ENCODE measurements around the gene BSDC1.
"Not testable (repeated sequence)": the region's sequence is repeated elsewhere in the genome, so short reads cannot be mapped to it uniquely, and the experiment has no call there.

The BSDC1 gene

GRCh38 chr1:32394141-32394889, at the start of gene BSDC1:
TSS of gene BSDC1 (minus strand) at chr1:32394441. CDS start at chr1:32394414, 27 bp downstream.
- peak; percentile 99 for DNase-seq (ENCODE audit: low spot score)

GRCh38 chr1:32441467-32441866, 47.2 kb upstream of the BSDC1 start:
- not testable (repeated sequence) for DNase-seq (ENCODE audit: low spot score)

GRCh38 chr1:32438777-32439176, 44.5 kb upstream of the BSDC1 start:
- DNase-seq (ENCODE audit: low spot score): not testable (repeated sequence)

GRCh38 chr1:32438136-32438535, 43.9 kb upstream of the BSDC1 start:
- DNase-seq (ENCODE audit: low spot score): no peak

- DNase-seq (ENCODE audit: low spot score): no peak
These were observed 37.6 kb upstream of the BSDC1 start for GRCh38 chr1:32431736-32432400.

GRCh38 chr1:32427264-32427963, 33.2 kb upstream of the BSDC1 start:
- DNase-seq (ENCODE audit: low spot score): no peak

GRCh38 chr1:32426489-32427255, 32.4 kb upstream of the BSDC1 start:
- no peak for DNase-seq (ENCODE audit: low spot score)

- no peak for DNase-seq (ENCODE audit: low spot score)
These were observed 27.5 kb upstream of the BSDC1 start for GRCh38 chr1:32421775-32422174.

GRCh38 chr1:32414186-32414886, 20.1 kb upstream of the BSDC1 start:
- no peak for DNase-seq (ENCODE audit: low spot score)

GRCh38 chr1:32413507-32414185, 19.4 kb upstream of the BSDC1 start:
- DNase-seq (ENCODE audit: low spot score): no peak

GRCh38 chr1:32411261-32411660, 17.0 kb upstream of the BSDC1 start:
- DNase-seq (ENCODE audit: low spot score): no peak

GRCh38 chr1:32406629-32407111, 12.4 kb upstream of the BSDC1 start:
- DNase-seq (ENCODE audit: low spot score): no peak

GRCh38 chr1:32405672-32406467, 11.6 kb upstream of the BSDC1 start:
- DNase-seq (ENCODE audit: low spot score): no peak

GRCh38 chr1:32404946-32405345, 10.7 kb upstream of the BSDC1 start:
- no peak for DNase-seq (ENCODE audit: low spot score)

- peak; percentile 83 for DNase-seq (ENCODE audit: low spot score)
These were observed 6.8 kb upstream of the BSDC1 start for GRCh38 chr1:32400876-32401631.

GRCh38 chr1:32399843-32400242, 5.6 kb upstream of the BSDC1 start:
- DNase-seq (ENCODE audit: low spot score): no peak

- no peak for DNase-seq (ENCODE audit: low spot score)
These were observed 4.2 kb upstream of the BSDC1 start for GRCh38 chr1:32398401-32398800.

GRCh38 chr1:32396524-32396923, 2.3 kb upstream of the BSDC1 start:
- not testable (repeated sequence) for DNase-seq (ENCODE audit: low spot score)

- DNase-seq (ENCODE audit: low spot score): no peak
These were observed 720 bp upstream of the BSDC1 start for GRCh38 chr1:32394890-32395432.
